CD1c-positive myeloid dendritic cell (primary cell): Measurements from ENCODE around the gene RPL27A.
A peak's percentile ranks its signal among the peaks of the same experiment; 100 is the strongest.

ENCODE experiments used
- DNase-seq: peaks from one replicate; pipeline ENCODE4 v3.0.0-alpha.2; 2016; ENCODE audit errors: extremely low spot score

RPL27A gene

DNA sequence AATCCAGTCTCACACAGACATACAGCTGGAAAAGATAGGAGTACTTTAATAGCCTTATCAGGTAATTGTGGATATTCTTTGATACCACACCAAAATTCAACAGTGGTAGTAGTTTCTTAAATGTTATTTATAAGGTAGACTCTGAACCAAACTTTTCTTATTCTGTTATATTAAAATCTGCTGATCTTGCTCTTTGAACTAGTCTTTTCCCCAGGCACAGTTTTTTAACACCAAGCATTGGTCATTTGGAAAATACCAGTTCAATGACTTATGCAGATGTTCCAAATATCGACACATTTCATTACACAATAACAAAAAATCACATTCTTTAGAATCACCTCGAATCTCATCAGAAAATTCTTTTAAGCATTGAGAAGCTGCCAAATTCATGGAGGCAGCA, 7.7 kb upstream of the RPL27A start:
- DNase-seq = no peak

DNA sequence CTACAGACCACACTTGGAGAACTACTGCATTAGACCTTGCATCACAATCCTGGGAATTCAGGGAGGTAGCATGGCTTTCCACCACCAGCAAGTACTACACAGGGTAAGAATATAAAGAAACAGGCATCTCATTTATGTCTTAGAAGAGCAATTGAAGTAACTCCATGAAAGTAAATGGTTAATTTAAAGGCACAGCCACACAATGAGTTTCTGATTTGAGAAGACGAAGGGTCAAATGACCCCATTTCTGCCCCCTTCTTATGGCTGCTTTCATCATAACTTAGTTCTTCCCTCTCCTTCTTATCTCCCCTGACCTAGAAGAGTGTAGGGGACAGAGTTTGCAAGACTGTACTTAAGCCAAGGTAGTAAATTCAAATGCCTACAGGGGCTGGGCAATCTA, 6.1 kb upstream of the RPL27A start:
- DNase-seq = no peak

DNA sequence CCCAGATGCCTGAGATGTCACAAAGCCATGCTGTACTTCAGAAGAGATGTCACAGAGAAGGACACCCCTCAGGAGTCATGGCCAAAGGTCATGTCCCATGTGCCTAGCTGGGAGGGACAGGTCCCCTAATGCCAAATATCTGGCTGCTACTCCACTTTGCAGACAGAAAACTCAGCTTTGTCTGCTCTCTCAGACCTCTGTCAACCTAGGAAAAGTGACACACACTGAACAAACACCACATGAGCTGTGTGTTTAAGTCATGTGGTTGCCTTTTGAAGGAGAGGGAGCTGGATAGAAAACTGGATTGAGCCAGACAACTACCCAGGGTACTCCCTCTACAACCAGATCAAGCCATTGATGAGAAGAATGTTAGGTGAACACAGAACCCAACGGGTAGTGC, 3.6 kb upstream of the RPL27A start:
- DNase-seq = no peak

DNA sequence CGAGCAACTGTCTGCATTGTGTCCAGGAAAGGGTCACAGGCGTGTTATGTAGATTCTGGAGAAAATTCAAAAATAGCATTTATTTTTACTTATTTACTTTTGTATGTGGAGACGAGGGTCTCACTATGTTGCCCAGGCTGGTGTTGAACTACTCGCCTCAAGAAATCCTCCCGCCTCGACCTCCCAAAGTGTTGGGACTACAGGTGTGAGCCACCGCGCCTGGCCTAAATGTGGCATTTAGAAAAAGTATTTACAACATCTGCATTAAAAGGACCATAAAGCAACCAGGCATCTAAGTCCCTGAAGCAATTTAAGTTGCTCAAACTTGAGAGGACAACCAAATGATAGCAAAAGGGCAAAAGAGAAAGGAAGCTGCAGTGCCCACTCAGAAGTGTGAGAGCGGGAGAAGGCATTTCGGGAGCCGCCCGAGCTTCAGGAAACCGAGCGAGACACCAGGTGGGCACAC, 722 bp upstream of the RPL27A start:
- DNase-seq = no peak

DNA sequence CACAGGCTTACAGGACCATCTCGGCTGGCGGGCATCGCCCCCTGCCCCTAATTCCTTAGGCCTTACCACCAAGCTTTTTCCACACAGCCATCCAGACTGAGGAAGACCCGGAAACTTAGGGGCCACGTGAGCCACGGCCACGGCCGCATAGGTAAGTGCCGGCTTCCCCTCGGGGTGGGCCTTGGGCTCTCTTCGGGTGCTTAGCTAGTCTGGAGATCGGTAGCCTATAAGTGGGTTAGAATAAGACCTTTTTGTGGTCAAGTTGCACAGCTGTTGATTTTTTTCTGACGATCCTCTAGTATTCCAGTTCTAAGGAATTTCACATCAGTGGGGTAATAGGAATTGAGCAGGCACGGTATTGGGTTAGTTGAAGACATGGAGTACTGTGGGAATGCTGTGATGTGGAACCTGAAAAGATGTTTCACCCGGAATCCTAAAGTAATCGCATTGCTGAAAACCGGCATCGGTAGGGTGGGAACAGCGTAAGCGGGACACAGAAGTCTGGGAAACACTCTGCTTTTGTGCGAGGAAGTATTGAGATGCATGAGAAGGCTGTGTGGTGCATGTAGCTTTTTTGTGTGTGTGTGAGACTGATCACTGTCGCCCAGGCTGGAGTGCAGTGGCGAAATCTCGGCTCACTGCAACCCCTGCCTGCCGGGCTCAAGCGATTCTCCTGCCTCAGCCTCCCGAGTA, 669 bp downstream of the RPL27A start:
- DNase-seq = no peak

DNA sequence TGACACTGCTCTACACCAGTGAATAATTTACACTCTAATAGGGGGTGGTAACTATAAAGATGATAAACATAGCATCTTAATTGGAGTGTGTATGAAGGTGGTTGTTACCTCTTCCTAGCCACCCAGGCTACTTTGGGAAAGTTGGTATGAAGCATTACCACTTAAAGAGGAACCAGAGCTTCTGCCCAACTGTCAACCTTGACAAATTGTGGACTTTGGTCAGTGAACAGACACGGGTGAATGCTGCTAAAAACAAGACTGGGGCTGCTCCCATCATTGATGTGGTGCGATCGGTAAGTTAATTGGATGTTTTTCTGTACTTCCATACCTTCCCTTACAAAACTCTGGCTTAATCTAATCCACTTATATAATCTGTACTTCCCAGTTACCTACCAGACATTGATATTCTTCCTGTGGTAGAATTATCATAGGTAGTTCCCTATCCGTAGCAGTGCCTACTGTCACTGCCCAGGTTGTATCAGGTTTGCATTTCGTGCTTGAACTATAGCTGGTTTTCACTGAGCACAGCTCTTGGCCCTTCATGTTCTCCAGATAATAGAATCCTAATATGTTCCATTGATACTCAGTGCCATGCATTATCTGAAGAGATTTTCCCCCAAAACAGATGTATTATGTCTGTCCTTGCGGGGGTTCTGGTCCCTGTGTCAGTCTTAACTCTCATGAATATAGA, 2.2 kb downstream of the RPL27A start:
- DNase-seq = no peak

DNA sequence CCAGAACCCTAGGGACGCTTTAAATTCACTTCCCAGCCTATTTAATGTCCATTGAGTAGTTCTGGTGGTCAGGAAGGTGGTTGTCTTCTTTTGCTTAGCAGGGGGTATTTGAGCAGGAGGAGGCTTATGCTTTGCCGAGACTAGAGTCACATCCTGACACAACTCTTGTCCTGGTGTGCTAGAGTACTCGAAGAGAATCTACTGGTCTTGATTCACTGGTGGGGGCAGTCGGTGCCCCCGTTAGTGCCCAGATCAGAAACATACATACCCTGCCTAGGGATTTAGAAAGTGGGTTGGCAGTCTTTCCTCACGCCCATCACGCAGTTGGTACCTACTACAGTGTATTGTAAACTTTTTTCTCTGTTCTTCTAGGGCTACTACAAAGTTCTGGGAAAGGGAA, 2.7 kb downstream of the RPL27A start:
- DNase-seq = no peak

DNA sequence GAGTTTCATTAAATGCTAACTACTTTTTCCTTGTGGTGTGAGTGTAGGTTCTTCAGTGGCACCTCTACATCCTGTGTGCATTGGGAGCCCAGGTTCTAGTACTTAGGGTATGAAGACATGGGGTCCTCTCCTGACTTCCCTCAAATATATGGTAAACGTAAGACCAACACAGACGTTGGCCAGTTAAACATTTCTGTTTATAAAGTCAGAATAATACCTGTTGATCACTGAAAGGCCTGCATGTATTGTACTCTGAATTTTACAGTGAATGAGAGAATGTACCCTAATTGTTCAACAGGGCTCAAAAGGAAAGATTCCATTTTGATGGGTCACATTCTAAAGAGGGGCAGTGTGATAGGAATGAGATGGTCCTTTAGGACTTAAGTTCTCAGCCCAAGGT, 3.2 kb downstream of the RPL27A start:
- DNase-seq = no peak

DNA sequence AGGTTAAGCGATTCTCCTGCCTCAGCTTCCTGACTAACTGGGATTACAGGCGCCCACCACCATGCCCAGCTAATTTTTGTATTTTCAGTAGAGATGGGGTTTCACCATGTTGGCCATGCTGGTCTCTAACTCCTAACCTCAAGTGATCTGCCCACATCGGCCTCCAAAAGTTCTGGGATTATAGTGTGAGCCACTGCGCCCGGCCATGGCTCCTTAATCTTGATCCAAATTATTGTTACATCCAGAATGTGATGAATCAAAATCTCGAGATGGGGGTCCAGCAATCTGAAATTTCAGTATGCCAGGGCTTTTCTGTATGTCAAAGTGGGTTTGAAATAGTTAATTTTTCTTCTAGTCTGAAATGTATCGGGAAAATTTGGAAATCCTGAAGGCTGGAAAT, 3.7 kb downstream of the RPL27A start:
- no peak for DNase-seq

DNA sequence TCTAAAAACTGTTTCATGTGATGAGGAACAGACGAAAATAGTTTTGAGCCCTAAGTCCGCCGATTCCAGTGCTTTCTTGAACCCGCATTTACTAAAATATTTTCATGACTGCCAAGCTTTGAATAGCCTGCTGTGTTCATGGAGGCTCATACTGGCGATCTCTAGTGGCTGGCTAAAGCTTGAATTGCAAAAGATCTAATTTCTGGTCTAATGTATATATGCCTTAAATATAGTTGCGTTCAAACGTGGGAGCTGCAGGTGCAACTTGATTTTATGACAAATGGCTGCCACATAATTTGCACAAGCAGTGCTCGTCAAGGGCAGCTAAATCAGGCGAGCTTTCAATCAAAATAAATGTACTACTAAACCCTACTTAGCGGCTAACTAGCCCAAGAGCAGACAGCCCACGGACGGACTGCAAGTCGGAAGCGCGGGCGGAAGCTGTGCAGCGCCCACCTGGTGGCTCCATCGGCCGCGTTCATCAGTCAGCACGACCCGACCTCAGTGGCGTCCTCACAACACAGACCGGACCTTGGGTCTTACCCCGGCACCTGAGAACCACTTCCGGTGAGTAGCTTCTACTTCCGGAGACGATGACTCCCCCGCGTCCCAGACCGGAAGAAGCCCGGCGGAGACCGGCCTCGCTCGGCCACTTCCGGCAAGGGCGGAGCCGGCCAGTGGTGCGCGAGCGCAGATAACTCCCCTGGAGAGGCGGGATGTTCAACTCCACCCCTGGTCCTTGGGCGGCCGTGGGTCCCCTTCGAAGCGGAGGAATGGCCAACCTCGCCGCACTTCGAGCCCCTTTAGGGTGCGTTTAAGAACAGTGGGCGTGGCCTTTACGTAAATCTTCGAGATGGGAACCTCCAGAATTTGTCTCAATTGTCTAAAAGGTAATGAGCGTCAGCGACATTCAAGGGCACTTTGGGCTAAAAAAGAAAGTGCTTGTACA, 6.1 kb downstream of the RPL27A start:
- peak; percentile 94 for DNase-seq

DNA sequence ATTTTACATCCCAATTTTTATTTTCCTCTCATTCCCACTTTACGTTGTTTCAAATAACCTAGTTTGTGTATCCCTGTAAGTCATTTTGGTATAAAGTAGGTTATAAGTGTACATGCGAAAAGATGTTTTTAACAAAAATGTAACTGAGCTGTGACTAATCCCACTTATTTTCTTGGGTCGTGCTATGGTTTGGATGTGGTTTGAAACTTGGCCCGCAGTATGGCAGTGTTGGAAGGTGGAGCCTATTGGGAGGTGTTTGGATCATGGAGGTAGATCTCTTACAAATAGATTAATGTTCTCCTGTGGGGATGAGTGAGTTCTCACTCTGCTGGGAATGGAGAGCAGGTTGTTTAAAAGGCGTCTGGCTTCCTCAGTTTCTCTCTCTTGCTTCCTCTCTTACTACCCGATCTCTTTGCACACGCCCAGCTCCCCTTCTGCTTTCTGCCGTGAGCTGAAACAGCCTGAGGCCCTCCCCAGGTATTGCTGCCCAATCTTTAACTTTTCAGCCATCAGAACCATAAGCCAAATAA, 7.2 kb downstream of the RPL27A start:
- no peak for DNase-seq

DNA sequence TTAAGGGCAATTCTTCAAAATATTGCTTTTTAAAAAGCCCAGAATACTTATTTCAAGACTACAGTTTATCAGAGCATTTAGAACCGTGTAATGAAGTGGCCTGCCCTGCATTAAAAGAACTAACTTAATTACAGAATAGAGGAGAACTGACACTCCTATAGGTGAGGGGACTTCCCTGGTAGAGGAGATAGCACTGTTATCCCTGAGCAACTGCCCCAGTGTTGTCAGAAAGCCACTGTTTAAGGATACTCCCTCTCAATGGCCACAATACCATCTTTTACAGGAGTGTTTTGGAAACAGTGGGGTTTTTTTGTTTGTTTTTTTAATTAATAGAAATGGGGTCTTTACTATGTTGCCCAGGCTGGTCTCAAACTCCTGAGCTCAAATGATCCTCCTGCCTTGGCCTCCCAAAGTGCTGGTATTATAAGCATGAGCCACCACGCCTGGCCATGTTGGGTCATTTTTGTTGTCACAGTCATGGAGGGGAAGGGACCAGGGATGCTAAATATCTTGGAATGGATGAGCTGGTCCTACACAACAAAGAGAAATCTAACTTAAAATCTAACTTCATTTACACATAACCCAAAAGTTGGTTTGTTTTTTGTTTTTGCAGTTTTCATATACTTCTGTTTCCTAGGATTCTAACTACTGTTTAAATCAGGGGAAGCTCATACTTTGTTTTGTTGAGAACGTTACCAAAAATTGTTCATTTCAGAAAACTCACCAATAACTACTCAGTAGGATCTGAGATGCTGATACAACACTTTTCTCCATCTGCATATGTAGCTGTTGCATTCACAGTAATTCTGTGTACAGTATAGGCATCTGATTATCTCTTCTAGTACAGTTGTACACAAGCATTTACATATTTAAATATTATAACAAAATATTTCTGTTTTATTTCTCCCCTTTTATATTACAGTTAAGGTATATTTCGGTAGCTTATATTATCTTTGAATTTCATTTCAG, 8.1 kb downstream of the RPL27A start:
- no peak for DNase-seq

DNA sequence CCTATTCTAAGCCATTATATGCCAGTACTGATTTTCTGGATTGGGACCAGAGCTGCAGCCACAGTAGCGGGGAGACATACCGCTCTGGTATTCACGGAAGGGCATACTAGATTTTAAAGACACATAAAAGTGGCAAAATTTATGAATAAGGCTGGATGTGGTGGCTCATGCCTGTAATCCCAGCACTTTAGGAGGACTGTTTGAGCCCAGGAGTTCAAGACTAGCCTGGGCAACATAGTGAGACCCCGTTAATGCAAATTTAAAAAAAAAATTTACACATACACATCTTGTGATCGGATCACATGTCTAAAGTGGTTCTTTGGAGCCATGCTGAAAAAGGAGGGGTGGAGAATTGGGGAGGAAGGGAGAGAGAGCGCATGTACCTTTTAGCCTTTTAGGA, 9.0 kb downstream of the RPL27A start:
- DNase-seq = no peak

DNA sequence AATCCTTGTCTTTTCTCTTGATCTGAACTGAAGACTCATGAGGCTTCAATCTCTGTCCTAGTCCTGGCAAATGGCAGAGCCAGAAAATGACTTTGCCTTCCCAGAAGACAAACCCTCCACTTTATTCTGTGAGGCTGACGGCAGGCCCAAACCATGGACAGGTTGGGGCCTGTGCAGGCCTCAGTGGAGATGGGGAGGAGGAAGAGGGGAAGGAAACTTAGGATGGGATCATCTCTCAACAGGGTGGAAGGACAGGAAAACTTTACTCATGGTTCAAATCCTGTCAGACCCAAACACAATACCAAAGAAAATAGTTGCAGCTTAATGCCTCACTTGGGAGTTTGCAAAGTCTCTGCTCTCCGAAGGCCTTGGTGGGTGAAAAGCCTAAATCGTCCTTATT, 9.8 kb downstream of the RPL27A start:
- DNase-seq = no peak

DNA sequence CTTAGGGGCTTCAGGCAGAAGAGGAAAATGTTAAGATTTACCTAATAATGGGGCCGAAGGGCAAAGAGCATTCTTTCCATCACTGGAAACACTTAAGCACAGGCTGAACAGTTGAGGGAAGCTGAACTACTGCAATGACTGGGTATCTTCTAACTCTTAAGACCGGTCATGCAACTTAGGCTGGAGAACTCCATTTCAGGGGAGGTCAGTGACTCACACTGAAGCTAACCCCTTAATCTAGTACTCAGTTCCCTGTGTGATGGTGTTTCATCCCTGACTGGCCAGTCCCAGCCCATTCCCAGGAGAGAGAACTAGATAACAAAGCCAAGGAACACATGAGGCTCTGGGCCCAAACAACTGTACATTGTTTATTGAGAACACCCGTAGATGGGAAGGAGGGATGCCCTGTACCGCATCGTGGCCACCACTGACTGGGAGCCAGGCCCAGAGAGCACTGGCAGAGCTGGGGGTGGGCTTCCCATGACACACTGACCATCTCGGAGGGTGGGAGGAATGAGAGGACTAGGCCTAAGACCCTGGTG, 10.5 kb downstream of the RPL27A start:
- DNase-seq = no peak

DNA sequence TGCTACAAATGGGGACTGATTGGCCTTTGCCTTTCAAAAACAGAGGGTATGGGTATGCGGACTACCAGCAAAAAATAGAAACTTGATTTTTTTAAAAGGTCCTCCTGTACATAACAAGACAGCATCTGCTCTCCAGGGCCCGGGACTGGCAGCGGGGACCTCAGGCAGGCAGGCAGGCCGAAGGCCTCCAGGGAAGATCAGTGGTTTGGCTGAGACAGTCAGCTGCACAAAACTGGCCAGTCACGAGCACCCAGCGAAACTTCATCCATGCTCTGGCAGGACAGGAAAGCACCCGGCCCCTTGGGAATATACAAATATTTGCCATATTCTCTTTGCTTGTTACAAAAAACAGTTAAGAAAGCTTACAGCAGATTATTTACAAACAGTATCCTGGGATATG, 11.0 kb downstream of the RPL27A start:
- DNase-seq = no peak

DNA sequence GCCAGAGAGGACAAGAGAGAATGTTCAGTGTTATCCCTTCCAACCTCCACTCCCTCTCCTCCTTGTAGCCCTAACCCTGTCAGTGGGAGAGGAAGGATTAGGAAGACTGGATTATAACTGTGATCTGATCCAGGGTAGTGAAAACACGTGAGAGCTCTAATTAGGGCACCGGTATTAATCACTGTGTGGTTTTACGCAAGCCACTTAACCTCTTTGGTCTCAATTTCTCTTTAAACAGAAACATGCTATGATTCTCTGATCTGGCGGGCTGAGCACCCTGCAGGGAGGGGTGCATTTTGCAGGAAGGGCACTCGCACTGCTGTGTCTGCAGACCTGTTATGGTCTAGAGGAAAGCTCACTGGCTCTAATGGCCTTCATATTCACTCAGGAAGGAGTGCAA, 11.5 kb downstream of the RPL27A start:
- DNase-seq = no peak

DNA sequence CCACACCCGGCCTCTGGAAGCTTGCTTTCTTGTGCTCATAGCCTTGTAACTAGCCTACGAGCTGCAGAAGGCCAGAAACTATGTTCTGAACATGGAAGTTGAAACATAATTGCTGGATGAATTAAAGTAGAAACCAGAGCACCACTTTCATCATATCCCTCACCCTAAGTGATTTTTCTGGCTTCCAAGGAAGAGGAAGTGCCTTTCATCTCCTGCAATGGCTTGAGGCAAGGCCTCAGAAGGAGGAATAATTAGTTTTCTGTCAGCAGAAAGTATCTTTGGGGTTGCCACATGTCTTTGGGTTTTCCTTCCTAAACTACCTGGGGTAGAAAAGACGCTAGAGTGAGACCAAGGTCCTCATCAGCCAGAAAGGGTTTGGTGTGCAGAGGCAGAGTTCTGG, 14.5 kb downstream of the RPL27A start:
- peak; percentile 16 for DNase-seq

DNA sequence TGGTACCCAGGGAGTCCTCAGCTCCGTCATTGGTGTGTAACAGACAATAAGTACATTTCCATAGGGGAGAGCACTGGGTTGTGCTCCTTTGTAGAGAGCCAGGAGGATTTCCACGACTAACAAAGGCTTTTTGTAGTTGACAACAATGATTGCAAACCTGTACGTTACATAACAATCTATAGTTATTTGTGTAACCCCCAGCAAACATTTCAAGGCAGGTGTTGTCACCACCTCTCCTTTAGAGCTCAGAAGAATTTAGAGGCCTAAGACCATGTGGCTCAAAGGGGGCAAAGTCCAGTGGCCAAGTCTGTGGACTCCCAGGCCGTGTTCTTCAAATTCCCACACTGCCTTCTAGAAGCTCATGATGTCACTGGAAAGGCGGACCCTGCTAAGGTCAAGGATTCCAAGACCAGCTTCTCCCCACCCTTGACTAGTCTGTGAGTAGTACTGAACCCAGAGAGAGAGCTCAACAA, 15.8 kb downstream of the RPL27A start:
- no peak for DNase-seq

DNA sequence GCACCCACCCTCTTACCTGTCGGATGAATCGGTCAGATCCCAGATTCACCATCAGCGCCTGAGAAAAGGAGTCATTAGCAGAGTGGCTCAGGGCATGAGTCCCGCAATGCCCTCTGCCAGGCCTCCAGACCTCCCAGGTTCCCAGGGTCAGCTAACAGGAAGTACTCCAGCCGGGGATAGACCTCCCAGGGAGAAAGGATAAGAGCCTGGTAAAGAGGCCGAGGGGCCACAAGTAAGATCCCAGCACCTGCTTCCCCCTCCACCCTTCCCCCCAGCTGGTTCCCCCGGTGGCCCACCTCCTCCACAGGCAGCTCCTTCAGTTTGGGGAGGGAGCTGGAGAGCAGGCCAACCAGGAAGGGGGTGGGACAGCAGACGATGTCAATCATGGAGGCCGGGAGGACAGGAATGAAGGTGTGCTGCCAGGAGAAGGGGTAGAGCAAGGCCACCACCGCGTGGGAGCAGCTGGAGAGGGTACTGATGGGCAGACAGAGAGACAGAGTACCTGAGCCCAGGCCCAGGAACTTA, 16.4 kb downstream of the RPL27A start:
- DNase-seq = no peak
